DMS114 treated with DMSO at 0.1 percent for 48 hours (cell line): ENCODE data around the gene ADRA1B.

Experiments used
- DNase-seq: peaks from one replicate; lab custom pipeline; 2025; ENCODE audit not compliant: unreplicated experiment; lab: John Stamatoyannopoulos, UW

Gene ADRA1B

GRCh38 chr5:159915904-159916840, at the start of gene ADRA1B:
Gene ADRA1B, plus strand, starts transcription at chr5:159916482. Its CDS starts 424 bp downstream, at chr5:159916906.
- peak; percentile 5 for DNase-seq

- no peak for DNase-seq
Measured at GRCh38 chr5:159873680-159874079, 42.6 kb upstream of the ADRA1B start.

DNA sequence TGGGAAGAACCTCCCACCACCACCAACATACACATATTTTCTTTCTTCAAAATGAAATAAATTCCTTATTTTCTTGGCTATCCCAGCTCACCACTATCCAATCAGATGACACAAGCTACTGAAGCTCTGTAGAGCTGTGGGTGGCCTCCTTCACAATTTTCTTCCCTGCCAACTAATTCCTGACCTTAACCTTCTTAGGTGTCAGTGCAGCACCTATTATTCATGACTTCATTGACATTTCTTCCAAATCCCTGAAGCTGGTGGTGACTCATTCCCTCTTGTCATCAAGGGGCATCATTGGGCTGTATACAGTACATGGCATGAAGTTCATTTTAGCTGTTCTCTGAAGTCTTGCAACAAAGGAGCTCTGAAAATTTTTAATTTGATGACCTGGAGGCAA, 42.0 kb upstream of the ADRA1B start:
- no peak for DNase-seq

DNA sequence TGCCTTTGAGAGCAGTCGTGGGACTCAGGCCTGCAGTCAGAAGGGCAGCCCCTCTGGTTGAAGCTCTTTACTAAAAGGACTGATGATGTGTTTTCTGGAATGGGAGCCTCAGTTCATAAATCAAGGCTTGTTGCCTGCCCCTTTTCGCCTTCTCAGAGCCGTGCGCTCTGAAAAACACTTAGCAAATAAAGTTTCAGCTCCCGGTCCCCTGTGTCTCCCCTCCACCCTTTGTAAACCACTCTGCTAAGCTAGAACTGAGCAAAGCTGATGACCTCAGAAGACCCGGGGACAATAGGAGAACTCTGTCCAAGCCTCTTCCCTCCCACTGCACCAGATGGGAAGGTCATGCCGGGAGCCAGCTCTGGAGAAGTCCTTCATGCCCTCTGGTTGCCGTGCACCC, 39.3 kb upstream of the ADRA1B start:
- DNase-seq, result no peak

DNA sequence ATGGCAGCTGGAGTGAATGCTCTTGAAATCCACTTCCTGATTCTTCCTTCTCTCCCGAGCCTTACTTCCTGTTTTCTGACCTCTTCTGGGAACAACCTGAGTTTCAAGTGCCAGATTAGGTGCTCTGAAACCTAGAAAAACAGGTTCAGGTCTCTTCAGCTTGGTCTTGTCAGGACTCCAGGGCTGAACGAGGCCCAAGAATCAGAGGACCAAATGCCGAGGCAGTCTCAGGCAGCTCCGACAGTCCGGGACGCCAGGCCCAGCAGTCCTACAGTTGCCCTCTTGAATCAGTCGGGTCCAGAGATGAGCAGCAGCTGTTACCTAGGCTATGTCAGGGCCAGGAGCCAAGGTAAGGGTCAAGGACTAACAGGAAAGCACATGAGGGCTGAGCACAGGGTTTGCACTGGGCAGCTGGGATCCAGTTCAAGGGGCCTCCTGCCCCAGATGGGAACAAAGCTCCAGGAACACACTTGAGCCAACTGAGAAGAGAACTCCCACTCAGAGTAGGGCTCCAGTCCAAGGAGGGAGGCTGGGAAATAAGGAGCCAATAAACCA, 38.3 kb upstream of the ADRA1B start:
- no peak for DNase-seq

GRCh38 chr5:159878988-159879471, 37.3 kb upstream of the ADRA1B start:
- no peak for DNase-seq

DNA sequence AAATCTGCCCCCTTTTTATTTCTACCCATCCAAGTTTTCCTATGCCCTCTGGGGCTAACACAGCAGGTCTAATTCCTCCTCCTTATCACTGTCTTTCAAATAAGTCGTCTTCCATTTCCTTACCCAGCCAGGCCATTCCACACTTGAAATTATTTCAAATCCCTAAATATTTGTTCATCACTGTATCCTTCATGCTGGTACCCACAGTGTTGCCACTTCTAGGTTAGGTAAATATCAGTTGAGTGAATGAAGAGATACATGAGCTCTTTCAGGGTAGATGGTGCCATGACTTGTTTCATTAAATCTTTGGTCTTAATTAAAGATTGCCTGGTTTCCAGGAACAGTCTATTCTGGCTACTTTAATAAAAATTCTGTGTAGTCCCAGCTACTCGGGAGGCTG, 35.6 kb upstream of the ADRA1B start:
- DNase-seq, result no peak

- no peak for DNase-seq
Measured at GRCh38 chr5:159881967-159882366, 34.3 kb upstream of the ADRA1B start.

DNA sequence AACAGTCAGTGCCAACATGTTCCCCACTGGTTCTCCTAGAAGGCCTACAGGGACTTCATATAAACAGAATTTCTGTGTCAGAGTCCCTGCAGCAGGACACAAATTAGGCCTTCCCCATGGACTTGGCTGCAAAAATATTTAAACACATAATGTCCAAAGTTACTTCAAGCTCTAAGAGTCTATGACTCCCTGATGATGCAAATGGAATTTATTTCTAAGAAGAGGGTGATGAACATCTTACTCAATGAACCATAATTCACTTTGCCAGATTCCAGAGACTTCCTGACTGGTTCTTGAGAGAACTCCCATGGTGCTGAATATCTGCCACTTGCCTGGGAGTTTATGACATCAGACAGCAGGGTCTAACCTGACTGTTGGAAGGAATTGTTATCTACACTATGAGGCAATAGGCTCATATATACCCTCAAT, 32.7 kb upstream of the ADRA1B start:
- no peak for DNase-seq

GRCh38 chr5:159884917-159885620, 31.2 kb upstream of the ADRA1B start:
- no peak for DNase-seq

DNA sequence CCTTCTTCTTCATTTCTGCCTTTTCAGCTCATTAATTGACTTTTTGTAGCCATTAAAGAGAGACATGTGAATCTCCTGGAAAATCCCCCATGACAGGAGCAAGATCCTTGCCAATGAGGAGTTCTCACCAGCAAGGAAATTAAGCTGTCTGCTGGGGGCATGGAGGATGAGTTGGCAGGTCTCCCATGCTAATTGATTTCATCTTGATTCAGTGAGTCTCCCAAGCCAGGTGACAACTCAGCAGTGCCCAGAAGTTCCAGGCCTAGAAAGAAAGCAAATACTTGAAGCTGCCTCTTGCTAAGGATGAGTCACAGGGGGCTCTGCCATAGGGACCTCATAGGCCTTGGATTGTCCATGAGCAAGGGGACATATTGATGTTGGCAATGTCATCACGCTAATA, 30.0 kb upstream of the ADRA1B start:
- no peak for DNase-seq

GRCh38 chr5:159887050-159887449, 29.2 kb upstream of the ADRA1B start:
- DNase-seq, result no peak

GRCh38 chr5:159888860-159889259, 27.4 kb upstream of the ADRA1B start:
- DNase-seq, result no peak

DNA sequence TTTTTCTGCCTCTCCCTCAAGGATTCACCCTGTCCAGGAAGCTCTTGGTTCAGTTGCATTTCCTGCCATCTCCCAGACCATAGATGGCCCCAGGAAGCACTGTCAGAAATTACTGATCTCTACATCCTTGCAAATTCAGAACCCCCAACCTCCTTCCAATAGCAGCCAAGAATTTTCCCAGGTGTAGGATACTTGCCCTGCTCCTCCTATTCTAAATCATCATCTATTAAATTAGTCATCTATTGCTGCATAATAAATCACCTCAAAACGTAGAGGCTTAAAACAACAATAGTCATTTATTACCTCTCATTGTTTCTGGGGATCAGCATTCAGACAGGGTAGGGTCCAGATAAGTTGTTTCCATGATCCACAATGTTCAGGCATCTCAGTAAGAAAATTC, 26.1 kb upstream of the ADRA1B start:
- no peak for DNase-seq

- no peak for DNase-seq
Measured at GRCh38 chr5:159891371-159891770, 24.9 kb upstream of the ADRA1B start.

DNA sequence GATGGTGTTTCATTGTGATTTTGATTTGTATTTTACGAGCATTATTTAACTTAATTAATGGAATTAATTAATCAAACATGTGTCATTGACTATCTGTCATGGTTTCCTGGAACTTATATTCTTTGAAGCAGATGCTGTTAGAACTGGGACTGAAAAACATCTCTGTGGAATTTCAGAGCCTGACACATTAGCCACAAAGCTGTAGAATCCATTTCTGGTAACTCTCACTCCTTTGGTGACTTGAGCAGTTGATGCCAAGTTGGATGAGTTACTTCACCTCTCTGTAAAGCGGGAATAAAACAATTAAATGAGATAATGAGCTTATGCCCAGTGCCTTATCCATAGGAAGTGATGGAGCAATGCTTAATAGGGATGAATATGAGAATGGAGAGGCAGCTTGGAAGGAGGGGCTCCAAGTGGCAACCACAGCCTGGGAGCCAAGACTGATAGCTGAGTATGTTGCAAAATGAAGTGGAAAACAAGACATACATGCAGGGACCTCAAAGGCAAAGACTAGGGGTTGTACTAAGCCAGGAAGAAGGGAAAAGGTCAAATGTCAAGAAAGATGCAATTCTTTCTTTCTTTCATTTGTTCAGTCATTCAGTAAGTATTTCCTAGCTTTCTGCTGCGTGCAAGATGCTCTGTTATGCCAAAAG, 23.1 kb upstream of the ADRA1B start:
- no peak for DNase-seq

GRCh38 chr5:159894149-159894720, 22.0 kb upstream of the ADRA1B start:
- DNase-seq, result no peak

GRCh38 chr5:159897786-159898393, 18.4 kb upstream of the ADRA1B start:
- no peak for DNase-seq

DNA sequence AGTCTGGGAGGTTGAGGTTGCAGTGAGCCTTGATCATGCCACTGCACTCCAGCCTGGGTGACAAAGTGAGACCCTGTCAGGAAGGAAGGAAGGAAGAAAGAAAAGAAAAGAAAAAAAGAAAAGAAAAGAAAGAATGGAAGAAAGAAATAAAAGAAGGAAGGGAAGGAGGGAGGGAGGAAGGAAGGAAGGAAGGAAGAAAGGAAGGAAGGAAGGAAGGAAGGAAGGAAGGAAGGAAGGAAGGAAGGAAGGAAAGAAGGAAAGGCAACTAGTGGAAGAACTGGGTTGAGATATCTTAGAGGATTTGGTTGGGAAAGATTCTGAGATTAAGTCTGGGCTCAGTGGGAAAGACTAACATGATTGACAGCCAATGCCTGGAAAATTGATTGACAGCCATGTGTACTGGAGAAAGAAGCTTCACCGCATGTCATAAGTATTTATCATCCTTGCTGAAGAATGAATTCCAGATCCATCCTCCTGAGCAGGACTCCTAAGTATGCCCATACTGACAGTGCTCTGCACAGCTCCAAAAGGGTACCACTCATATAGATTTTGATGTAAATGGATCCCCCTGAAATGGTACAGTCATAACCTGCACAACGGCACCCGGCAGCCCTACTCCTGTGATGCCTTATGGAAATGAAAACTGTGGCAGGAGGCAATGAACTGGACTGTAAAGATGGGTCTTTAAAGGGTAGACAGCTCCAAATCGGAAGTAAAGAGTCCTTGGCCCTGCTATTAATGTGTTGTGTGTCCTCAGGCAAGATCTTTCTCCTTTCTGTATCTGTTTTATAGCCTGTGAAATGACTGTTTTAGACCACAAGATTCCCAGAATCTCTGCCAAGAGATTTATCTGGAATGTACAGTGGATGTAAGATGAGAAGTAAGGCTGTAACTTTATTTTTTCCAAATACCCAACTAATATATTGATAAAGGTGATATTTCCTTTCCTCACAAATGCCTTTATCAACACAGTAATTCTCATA, 16.9 kb upstream of the ADRA1B start:
- no peak for DNase-seq
